ENCODE results near the gene CHRNA1.

The CHRNA1 gene

DNA sequence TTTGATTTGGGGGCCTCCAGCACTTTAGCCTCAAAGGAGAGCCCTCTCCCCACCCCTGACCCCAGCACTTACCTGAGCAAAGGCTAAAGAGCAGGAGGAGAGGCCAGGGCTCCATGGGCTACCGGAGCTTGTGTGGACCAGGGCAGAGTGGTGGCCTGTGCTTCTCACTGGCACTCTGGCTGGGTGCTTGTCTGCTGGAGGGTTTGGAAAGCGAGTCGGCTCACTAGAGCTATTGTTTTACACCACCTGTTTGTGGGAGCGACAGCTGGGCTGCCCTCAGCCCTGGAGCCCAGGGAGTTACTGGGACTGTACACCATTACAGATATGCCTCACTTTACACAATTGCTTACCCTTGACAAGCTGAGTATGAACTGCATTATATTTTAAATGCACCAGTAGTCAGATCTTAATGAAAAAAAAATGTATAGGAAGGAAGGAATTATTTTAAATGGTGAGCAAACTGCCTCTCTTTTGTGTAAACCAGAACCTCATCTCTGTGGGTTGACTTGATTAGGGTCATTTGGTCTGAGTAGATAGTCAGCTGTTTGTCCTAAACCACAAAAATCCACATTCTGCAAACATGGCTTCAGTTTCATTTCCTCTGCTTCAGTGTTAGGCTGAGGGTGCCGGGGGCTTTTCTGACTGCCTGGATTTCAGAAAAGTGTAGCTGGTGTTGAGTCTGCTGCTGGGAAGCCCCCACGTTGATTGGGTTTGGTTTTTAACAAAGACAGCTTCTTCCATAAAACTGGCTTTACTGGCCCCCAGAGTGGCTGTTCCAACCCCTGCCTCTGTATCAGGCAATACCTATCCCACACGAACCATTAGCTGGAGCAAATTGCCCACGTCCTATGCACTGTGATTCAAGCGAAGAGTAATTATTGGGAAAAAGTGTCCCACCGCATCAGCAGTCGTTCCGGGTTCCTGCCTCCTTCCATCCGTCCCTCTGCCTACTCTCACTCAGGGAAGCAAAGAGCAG is at the start of gene CHRNA1:
Gene CHRNA1, minus strand, starts transcription at position 193 of the 976 bp plus-strand sequence. Its CDS starts 78 bp downstream, at position 115.
- in situ Hi-C loops (cut with MboI; ENCODE audit: low sequenced_read_pairs), result loop anchor here (25.0 kb wide), 1 partner anchor 223 kb away; no protein-coding TSS in a partner anchor

DNA sequence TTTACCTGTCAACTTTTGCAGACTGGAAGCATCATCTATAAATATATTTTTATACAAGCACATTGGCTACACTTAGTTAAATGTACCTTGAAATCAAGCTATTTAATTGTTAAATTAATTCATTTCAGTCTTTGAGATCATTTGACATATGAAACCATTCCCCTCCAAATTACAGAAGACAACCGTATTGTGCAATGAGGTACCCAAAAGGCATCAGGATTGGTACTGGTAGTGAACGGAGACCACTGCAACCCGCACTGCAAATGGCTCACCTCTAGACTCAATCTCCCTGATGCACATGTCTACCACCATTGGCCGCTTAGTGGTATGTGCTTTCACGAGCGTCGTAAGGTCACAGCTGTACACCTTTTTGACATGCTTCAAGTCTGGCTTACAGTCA is 47.8 kb upstream of the CHRNA1 start:
- in situ Hi-C loops (cut with MboI; ENCODE audit: low sequenced_read_pairs), result no loop called here

DNA sequence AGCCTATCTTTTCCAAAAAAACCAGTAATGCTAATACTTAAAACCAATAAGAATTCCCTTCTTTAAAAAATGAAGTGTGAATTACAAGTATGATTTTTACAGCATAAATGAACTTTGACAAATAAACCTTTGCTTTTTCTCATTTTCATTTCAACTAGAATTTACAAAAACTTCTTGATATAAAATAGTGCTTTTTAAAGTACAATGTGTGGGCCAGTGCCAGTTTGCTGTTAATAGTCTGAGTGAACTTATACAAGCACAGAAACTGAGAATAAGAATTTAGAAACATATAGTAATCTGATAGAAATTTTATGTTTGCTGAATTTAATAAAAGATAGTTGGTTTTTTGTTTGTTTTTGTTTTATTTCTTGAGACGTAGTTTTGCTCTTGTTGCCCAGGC is 43.7 kb upstream of the CHRNA1 start:
- in situ Hi-C loops (cut with MboI; ENCODE audit: low sequenced_read_pairs), result no loop called here

DNA sequence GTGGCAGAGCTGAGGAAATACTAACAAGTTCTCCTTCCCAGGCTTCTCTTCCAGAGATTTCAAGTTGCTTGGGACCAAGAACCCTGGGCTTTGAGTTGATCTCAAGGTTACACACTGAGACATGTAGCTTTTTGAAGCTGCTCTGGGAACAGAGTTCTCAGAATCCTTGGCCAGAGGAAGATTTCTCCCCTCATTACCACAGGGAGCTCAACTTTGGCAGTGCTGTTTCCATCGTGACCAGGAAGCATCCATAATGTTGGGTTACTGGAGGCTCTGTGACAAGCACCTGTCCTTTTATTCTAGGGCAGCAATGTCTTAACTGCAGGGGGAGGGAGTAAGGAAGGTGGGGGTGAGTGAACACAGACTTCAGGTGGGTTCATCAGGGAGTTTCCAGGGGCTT is 41.5 kb upstream of the CHRNA1 start:
- in situ Hi-C loops (cut with MboI; ENCODE audit: low sequenced_read_pairs), result no loop called here

DNA sequence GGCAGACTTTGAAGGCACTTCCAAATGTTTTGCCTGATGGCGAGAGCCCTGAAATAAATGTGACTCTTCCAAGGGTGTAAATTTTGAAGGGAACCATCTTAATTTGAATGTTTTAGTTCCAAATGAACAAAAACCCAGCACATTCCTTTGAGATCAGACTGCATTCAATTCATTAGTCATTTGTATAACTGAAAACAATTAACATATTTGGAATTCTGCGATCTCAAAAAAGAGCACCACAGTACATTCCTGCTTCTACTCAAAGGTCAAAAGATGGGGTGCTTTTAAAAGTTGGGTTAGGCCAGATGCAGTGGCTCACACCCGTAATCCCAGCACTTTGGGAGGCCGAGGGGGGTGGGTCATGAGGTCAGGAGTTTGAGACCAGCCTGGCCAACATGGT is 38.2 kb upstream of the CHRNA1 start:
- in situ Hi-C loops (cut with MboI; ENCODE audit: low sequenced_read_pairs), result no loop called here

DNA sequence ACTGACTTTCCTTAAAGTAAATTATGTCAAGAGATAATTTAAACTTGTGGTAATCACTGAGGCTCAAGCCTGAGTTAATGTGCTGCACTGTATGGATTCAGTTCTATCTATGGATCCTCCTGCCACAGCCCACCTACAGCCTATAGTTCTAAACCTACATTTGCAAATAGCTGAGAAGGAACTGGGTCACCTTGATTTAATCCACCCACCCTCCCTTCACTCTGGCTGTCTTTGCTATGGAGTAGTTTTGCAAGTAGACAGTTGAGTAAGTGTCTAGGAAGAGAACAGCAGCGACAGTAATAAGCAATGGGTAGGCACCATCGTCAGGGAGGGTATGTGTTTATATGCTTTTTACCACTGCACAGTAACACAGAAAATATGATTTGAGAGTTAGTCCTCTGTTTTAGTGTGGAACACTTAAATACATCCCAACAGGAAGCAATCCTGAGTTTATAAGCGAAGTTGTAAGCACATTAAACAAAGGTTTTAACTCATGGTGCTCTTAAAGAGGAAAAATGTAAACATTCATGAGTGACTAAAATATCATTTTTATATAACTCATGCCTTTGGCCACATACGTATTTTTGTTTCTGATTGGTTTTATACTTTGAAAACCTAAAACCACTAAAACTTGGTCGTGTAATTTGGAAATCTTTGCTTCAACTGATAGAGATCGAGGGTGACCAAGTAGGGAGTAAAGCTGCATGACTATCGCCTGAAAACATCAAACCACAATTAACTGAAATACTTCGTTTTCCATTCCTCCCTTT is 36.3 kb upstream of the CHRNA1 start:
- in situ Hi-C loops (cut with MboI; ENCODE audit: low sequenced_read_pairs), result no loop called here

DNA sequence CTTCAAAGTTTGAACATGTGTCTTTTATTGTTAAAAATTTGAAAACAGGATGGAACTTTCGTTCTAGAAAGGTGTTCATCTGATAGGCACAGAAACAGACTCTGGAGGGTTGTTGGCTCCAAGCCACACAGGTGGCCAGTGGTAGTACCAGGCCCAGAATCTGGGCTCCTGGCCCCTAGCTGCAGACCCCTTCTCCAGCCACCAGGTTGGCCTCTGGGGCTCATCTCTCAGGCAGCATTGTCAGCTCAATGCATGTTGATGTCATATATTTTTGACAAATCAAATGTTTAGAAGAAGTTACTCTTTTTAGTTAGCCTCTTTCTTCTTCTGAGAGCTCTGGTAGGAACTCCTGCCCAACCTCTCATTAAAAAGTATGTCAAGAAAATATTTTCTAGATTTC is 34.5 kb upstream of the CHRNA1 start:
- in situ Hi-C loops (cut with MboI; ENCODE audit: low sequenced_read_pairs), result no loop called here

DNA sequence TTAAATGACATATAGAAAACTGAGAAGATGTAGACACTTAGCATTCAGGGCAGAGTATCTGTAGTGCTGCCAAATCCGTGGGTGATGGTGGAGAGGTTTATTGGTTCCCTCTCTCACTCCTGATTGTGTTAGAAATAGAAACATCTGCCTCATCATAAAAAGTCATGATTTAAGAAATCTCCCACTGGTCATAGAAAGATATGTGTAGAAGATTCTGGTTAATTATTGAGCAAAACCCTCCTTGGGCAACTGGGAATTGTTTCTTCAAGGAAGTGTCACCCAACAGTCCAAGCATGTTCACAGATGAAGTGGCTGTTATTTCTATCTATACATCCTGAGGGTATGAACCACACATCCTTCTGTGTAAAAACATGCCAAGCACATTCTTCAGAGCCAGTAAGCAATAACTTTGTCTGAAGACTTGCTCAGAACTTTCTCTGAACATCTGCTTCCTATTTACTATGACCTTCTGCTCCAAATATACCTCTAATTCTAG is 33.6 kb upstream of the CHRNA1 start:
- in situ Hi-C loops (cut with MboI; ENCODE audit: low sequenced_read_pairs), result no loop called here

DNA sequence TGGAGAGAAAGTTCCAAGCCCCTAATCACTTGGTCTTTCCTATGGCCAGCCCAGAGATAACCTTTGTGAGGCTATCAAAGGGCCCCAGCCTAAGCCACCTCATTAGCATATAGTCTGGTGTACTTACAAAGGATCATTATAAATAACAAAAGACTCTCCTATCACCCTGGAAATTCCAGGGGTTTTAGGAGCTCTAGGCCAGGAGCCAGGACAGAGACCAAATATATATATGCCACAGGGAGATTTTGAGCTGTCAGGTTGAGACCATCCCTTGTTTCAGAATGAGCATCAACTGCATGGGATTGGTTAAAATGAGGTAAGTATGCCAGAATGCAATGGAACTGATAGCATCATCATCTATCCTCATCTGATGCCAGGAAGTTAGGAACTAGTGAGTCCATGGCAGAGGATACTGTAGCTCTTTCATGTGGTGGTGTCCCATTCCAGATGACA is 32.1 kb upstream of the CHRNA1 start:
- in situ Hi-C loops (cut with MboI; ENCODE audit: low sequenced_read_pairs), result no loop called here

DNA sequence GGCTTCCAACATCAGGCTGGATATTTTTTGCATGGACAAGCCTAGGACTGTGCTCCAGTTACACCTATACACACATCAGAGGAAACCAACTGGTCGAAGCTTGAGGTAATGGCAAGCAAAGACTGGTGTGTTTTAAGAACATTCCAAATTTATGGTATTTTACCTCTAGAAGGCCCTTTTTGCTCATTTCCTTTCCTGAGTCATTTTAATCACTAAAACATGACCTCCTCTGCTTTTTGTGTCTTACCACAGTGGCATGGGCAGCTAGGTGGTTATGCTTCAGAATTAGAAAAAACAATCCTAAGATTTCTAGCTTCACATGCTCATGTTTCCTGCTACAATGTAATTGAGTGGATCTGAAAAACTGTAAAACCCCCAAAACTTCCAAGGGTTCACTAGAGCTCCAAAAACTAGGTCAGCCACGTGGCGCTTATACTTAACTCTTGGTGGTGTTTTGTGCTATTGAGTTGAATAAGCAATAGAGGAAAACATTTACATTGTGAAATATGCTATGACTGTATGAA is 30.6 kb upstream of the CHRNA1 start:
- in situ Hi-C loops (cut with MboI; ENCODE audit: low sequenced_read_pairs), result no loop called here

DNA sequence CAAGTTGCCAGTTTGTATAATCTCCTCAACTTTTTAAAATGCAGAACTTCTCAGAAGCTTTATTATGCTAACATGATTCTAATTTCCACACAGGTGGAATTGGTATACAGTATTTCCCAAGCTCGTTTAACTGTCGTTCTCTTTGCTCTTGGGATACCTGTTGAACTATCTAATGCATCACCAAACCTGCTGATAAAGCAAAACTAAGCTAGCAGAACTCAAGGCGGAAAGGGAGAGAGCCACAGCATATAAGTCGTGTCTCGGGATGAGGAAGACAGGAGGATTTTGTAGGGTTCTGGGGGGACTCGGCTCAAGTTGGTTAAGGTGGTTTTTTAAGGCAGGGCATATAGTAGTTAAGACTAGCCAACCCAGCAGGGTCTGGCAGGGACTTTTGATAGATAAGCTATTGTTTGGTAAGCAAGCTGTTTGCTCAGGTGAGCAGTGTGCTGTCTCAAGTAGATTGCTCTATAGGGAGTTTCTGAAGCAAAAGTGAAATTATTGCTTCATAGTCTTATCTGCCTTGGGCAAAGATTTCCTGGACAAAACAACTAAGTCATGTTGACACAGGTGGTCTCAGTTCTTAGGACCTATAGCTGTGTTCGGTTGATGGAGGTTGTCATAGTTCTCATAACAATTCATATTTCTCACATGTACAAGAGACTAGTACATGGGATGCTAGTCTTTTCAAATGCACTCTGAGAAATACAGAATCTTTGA is 28.2 kb upstream of the CHRNA1 start:
- in situ Hi-C loops (cut with MboI; ENCODE audit: low sequenced_read_pairs), result no loop called here

DNA sequence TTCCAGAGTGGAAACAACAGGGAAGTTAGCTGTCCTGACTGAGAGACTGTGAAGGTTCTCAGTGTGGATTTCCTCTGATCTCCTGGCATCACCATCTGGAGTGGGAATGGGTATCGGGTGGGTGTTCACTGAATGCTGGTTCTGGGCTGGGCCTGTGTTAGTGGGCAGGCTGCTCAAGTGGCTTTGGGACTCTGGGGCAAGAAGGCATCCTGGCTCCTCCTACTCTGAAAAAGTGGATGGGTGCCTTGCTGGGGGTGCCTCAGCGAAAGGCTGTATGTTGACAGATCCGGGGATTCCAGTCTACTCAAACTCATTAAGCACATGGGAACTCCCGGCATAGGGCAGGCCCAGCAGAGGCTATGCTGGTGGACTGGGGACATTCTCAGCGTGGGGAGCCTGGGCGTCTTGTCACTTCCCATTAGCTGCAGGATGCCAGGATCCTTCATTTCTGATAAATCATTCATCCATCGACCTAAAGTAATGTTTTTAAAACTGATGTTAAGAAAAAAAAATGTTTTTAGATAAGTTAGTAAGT is 27.5 kb upstream of the CHRNA1 start:
- in situ Hi-C loops (cut with MboI; ENCODE audit: low sequenced_read_pairs), result no loop called here

DNA sequence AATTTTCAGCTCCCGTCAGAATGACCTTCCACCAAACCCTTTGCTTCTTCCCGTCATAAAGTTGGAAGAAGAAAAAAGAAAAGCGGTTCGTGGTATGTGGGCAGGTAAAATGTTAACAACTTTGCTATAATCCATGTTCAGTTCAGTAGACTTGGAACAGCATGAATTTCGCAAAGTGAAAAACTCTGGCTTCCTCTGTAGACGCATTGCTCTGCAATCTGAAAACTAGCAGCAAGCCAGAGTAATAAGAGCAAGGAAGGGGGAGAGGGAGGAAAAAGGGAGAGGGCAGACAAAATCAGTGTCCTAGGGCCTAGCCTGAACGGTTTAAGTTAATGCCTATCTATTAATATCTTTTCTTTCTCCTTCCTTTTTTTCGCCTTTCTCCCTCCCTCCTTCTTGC is 26.7 kb upstream of the CHRNA1 start:
- in situ Hi-C loops (cut with MboI; ENCODE audit: low sequenced_read_pairs), result no loop called here

DNA sequence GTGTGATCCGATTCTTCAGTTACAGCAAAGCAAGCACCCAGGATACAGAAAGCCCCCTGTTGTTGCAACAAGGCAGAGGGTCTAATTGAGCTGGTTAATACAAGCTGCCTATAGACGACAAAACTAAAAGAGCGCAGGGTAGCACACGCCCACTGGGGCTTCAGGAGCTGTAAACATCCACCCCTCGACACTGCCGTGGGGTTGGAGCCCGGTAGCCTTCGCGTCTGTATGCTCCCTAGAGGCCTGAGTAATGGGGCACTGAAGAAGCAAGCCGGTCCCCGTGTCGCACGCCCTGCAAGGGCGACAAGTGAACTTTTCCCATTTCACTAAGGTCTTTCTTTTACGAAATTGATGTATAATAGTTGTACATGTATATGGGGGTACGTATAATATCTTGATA is 24.7 kb upstream of the CHRNA1 start:
- in situ Hi-C loops (cut with MboI; ENCODE audit: low sequenced_read_pairs), result no loop called here

DNA sequence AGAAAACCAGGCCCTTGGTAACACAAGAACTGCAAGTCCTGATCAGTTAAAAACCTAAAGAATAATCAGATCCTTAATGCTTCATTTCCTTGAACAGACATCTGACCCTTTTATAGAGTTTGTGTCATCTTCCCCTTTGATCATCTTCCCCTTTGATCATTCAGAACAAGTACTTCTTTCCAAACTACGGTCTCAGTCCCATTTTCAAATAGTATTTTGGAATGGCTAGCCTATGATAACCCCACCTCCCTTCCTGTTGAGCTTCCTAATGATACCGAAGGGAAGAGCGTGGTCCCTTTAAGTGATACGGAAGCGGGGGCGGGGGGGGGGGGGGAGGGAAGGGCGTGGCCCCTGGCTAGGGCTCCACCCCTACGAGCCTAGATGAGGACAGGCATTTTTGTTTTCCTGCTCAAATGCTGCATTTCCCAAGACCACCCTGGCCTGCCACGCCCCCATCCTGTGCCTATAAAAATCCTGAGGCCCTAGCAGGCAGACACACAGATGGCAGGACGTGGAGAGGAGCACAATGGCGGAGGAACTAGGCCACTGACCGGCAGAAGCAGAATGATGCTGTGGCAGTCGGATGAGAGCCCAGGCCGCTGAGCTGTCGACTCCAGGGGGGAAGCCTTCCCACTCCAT is 24.1 kb upstream of the CHRNA1 start:
- in situ Hi-C loops (cut with MboI; ENCODE audit: low sequenced_read_pairs), result no loop called here

DNA sequence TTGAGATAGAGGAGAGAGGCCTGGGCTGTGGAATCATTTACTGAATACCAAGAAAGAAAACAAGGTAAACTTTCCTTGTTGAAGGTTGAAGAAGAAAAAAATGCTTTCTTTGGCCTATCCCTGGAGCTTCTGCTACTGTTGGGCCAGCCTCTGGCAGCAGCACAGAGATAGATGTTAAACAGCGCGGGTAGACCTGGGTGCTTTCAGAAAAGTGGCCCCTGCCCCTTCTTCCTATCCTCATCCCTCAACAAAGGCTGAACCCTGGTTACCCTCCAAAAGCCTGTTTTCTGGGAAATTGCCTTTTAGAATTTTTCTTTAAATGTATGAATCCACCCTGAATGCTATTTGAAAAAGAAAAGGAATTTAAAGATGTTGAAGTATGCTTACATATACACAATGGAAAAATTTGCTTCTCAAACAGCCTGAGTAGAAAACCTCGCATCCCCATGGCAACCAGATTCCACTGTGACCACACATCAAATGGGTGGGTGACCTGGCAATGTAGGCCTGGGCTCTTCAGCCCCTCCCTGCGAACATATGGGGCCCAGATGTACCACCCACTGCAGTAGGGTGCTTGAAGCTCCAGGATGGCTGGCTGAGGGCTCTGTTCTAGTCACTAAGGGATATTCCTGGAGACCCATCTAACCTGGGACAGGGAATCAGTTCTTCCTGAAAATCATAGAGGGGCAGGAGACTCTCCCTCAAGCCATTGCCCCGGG is 23.4 kb upstream of the CHRNA1 start:
- in situ Hi-C loops (cut with MboI; ENCODE audit: low sequenced_read_pairs), result no loop called here

DNA sequence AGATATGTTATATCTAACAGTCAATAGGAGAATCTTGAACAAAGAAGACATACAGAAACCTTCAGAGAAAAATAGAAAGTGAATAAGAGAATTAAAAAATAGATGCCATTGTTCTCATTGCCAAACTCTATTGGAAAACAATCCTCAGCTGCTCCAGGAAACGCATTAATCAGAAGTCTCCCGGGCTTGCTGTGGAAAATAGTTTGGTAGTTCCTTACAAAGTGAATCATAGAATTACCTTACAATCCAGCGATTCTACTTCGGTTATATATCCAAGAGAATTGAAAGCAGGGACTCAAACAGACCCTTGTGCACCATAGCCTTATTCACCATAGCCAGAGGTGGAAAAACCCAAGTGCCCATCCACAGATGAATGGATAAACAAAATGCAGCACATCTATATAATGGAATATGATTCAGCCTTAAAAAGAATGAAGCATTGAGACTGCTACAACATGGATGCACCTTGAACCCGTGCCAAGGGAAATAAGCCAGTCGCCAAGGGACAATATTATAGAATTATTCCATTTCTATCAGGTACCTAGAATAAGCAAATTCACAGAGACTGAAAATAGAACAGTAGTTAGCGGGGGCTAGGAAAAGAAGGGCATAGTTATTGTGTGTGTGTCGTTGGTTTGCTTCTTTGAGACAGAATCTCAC is 21.9 kb upstream of the CHRNA1 start:
- in situ Hi-C loops (cut with MboI; ENCODE audit: low sequenced_read_pairs), result no loop called here

DNA sequence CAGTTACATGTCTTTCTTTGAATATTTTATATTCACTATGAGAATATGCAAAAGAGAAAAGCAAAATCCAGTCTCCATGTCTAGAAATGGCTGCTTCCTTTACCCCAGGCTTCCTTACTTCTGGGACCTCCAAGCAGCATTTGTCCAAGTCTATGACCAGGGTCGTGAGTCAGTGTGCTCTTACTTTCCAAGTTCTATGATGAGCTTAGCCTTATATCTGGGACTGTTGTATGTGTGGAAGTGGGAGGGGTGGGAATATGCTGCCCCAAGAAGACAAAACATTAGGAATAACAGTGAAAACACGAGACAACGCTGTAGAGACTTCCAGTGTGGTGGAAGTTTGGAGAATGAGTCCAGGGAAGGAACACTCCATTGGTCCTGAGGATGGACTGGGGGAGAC is 21.2 kb upstream of the CHRNA1 start:
- in situ Hi-C loops (cut with MboI; ENCODE audit: low sequenced_read_pairs), result no loop called here

DNA sequence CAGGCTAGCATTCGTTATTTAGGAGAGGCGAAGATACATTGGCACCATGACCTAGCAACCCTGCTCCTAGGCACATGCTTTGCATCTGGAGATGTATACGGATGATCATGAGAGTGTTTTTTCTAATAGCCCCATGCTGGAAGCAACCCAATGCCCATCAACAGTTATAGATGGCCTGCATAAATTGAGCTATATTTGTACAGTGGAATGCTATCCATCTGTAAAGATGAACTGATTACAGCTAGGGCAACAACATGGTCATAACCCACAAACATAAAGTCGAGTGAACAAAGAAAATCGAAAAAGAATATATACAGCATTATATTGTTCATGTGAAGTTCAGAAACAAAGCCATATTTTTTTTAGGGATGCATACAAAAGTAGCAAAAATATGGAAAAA is 20.6 kb upstream of the CHRNA1 start:
- in situ Hi-C loops (cut with MboI; ENCODE audit: low sequenced_read_pairs), result no loop called here
